NCI-H1436 (cell line): Measurements from ENCODE around the gene DCC.

Experiments
- DNase-seq: peaks from one replicate; lab custom pipeline; 2025; lab: John Stamatoyannopoulos, UW

Gene DCC

DNA sequence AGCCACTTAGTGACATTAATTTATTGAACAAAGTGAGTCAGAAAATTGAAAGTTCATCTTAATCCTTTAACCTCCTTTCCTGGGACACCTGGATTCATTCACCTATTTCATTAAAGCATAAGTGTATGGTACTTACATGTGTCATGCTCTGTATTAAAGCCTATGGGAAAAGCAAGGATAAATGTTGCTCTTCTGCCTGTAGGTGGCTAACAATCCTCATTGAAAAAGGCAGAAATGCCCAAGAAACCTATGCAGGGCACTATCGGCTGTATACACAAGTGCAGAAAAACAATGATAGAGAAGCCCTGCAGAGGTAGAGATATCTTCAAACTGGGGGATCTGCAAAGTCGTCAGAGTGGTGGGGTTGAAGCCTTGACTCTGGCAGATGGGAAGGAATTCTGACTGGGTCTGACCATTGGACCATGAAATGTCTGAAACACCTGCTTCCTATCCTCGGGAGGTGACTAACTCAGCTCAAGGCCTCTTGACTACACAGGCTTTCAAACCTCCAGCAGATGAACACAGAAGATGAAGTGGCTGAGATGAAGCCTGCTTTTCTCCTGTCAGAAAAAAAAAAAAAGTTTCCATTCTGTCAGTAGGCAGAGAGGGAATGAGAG is 83.1 kb downstream of the DCC start:
- DNase-seq, result no peak

DNA sequence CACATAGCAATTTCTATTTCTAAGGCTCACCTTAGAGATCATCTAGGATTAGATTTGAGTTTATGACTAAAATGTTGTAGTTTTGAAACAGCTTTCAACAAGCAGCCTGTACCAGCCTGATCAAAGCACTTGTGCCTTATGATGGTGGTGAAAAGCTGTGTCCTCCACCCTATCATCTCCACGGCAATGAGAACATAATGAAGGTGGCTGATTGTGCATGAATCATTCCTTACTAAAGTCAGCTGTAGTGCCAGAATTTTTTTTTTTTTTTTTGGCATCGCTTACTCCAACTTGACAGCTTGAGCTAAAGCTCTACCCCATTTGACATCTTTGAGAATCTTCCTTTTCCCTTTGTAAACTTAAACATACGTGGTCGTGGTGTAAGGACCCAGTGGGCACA is 86.0 kb downstream of the DCC start:
- DNase-seq, result no peak

DNA sequence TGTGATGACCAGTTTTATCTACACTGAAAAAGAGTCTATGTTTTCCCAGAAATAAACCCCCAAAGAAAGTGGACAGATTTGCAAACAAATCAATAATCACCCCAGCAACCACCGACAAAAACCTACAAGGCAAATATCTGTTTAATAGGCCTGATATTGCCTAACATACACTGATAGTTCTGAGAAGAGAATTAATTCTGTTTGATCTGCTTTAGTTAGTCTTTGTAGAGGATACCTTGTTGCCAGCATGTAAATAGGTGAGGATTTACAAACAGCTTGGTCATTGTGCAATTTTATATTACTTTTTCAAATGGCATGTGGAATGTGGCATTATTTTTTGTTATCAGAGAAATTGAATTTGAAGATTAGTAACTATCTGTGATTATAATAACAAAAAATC is 86.5 kb downstream of the DCC start:
- no peak for DNase-seq

DNA sequence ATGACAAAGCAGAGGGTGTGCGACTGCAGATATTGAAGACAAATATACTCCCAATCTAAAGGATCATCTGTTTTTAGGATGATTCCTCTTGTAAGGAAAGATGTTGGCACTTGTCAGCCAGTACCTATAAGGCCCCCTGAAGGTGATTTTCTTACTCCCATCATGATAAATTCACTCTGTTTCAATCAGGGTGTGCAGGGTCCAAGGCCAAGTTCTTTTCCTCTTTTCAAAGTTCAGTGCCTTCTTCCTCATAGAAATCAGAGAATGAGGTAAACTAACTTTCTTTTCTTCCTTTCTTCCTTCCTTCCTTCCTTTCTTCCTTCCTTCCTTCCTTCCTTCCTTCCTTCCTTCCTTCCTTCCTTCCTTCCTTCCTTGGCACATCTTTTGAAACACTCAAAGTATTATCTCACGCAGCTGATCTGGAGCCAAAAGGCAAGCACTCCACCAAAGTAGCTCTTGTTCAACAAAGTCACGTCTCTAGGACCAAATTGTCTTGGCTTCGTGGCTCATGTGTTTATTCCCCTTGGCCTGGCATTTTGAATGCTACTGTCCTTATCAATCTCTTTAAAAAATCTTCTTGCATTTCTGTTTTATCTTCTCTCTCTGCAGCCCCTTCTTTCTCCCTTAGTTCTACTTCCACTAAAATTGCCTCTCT is 87.7 kb downstream of the DCC start:
- DNase-seq, result no peak

DNA sequence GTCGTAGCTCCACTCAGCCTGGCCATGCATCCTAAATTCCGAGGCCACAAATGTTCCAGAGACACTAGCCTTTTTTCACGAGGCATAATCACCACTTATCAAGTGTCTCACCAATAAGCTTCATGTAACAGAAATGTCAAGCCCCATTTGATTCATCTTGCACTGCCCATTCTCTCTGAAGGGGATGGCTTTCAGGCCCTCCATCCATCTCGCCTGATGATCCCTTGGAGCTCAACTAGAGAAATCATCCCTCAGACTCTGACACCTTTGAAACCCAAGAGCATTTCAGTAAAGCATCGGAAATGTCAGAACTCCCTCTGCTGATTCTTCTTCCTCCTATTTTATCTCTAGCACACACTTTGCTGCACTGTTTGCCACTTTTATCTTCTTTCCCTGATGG is 91.7 kb downstream of the DCC start:
- no peak for DNase-seq

DNA sequence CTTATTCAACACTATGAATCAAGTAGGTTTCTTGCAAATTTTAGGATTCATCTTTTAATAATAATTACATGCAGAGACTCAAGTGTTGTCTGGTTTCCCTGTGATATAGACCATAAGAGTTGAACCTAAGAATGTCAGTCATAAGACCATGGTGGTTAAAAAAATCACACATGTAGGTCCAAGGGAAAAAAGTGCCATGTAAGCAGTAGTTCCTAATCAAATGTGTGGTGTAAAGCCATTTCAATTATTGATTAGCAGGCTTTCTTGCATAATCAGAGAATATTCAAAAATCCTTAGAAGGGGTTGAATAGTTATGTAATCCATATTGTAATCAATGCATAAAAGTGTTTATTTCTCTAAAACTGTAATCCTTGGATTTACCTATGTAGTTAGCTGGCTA is 93.8 kb downstream of the DCC start:
- DNase-seq, result no peak

DNA sequence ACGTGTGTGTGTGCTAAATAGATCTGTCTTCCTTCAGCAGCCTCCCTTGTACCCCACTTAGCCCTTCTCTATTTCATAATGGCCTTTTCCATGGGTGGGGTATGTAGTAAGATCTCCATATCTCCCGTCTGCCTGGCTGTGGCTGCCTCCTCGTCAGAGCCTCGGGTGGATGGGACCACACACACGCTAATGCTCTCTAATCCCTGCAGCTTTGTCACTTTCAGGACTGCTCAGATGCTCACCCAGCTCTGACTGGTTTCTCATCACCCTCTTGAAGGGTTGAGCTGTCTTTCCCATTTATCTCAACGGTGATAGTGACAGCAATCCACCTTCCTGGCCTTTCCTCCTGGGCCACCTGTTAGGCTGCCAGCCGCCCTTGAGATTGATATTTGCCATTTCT is 95.3 kb downstream of the DCC start:
- DNase-seq, result no peak

DNA sequence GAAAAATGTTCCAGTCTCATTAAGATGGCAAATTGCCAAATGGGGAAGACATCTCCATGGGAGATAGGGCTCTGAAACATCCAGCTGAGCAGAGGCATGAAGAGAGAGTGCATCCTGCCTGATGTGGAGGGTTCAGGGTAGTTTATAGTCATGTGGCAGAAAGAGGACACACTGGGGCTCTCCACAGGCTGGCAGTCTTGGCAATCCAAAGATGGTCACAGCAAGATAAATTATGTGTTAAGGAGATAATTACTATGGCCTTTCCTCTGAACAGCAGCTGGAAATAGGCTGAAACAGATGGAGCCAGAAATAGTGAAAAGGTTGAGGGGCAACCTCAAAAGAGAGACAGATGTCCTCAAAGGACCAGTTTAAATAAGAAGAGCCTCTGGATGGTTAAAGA is 97.2 kb downstream of the DCC start:
- no peak for DNase-seq

DNA sequence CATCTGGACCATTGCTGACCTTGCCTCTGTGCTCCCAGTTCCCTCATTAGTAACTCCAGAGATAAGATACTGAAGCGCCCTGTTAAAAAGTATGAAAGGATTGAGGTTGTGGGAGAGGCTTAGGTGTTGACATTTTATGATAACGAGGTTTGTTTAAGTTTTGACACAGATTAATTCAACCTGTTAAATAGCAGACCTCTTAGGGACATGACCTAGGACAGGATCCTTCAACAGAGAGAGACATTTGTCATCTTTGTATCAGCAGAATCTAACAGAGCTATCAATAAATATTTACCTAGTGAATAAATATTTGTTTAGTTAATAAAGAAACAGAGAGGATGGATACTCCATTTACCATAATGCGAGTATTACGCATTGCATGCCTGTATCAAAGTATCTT is 99.5 kb downstream of the DCC start:
- DNase-seq, result no peak

DNA sequence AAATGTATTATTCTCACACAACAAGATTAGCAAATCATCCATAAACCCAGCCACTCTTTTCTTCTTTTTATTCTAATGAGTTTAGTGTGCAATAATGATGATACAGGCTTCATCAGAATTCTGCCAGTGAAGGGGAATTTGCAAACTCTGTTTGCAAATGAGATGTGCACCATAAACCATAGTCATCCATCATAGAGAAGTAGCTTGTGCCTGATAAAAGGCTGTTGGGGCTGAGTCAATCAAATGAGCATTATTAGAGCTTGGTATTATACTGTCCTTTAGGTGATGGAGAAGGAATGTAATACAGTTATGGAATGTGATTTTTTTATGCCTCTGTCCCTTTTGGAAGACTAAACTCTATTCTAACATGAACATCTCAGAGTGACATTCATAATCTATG is 101.8 kb downstream of the DCC start:
- DNase-seq, result no peak

DNA sequence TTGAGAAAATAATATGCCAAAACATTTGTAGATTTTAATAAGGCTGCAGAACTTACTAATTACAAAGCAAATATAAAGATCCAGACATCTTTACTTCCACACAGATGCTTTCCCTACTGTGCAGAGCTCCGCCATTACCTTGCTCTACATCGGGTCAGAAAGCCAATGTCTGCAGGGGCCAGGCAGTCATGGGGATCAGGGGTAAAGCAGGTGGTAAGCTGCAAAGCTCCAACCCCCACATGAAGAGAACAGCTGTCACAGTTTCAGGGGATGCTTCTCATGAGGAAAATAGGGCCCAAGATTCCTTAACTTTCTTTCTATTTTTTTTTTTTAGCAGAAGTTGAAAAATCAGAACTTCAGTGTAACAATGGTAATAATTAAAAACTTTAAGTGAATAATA is 102.7 kb downstream of the DCC start:
- no peak for DNase-seq

DNA sequence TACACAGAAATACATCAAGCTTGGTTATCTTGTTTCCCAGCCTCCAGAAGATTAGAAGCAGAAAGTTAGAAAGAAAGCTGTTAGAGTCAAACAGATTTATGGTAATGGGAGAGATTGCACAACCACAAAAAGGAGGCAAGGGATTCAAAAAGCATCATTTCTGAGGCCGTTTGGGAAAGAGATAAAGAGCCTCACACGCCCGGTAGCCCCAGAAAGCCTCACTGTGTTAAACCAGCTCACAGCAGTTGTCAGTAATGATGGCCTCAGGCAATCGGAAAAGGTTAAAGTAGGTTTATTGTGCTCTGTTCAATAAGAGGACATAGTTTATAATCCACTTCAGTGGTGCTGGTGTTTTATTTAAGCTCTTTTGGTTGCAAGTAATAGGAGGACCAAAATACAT is 111.3 kb downstream of the DCC start:
- DNase-seq, result peak; percentile 1

DNA sequence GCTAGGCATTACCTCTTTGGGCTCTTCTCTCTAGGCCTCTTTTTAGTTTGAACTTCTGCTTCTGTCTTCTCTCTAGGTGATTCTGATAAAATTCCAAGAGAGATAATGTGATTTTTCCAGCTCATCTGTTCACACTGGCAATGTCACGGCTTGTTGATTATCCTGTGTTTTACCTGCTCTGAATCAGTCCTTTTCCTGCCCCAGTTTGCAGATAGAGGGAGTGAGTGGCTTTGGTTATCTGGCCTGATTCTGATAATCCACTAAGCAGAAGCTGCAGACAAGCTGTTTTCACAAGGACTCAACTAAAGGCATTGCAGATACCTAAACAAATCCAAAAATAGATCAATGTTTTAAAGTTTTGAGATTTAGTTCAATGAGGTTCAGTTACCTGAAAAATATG is 111.9 kb downstream of the DCC start:
- no peak for DNase-seq

DNA sequence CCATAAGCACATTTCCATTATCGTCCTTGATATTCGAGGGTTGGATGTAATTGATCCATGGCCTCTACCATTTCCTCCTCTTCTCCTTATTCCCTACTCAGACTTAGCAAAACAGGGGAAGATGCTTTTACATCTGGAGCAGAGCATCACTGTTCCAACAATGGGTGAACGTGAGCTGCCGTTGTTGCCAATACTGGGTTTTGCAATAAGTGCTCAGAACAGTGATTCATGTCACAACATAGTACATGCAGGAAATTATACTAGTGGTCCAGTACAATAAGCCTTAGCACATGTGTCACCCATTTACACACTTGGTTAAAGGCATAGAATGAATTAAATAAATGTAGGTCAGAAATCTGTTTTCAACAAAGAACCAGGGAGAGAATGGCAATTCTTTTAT is 112.4 kb downstream of the DCC start:
- no peak for DNase-seq

DNA sequence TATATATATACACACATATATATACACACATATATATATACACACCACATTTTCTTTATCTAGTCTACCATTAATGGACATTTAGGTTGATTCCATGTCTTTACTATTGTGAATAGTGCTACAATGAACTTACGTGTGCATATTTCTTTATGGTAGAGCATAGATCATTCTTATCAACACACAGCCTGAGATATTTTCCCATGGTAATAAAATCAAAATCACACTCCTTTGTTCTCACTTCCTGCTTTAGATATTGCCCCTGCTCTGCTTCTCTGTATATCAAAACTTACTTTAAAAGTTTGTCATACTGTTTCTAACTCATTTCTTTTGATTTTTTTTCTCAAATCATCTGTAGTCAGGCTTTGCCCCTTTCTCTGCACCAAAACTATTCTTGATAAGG is 119.9 kb downstream of the DCC start:
- DNase-seq, result no peak

DNA sequence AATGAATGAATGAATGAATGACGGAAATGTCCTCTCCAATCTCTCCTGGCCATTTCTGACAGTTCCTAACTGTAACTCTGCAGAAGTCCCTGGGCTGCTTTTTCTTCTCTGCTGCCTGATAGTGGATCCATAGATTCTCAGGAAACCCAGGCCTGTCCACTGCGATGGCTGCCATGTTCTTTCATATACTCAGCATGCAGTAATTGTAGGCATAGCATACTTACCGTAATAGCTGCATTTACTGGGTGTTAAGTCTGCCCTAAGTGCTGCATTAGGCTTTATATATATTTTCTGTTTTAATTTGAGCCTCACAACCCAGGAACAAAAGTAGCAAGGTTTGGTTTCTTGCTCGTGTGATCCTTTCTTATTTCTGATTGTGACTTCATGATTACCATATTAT is 122.9 kb downstream of the DCC start:
- no peak for DNase-seq

DNA sequence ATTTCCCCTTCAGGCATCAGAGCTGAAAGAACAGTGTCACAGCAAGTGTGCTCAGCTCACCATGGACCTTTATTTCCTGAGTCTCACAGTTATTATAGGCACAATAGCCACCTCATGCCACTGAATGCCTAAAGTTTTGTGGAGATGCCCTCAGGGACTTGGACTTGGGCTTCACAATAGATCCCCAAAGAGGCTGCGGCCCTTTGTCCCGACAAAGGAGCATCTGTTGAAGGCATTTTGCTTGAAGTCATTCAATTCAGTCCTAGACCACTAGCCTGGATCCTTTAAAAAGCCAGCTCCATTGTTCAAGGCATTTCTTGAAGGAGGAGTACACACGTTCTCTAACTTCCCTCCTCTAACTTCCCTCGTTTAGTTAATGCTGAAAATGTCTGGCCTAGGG is 125.4 kb downstream of the DCC start:
- DNase-seq, result no peak

DNA sequence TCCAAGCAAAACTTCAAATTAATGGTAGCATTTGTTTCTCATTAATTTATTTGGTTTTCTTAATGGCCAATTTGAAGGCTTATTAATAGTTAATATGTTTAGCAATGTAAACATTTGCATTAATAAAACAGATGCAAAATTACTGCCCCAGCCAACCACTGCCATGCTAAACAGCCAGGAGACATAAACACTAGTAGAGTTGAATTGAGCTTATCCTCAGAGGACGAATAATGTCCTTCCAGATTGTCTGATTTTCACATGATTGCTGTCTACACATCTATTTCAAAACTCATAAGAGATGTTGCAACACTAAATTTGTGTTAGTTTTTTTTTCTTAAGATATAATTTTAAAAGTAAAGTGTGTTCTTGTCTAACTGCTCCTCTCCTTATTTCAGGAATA is 128.5 kb downstream of the DCC start:
- no peak for DNase-seq

DNA sequence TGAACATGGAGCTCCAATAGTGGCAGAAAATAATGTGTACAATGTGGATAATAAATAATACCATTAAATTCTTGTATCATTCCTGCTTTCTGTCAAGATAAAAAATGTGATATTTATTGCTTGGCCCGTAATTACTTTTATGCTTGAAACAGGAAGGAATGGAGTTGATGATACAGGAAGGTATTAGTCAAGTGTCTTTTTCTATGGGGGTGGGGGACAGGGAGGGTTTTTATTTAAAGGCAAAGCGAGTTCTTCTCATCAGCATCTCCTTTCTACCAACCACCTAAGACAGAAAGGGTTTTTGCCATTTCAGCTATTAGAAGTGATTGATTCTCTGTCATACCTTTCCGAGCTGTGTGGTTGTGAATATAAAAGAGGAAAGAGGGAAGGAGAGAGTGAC is 135.3 kb downstream of the DCC start:
- DNase-seq, result no peak

DNA sequence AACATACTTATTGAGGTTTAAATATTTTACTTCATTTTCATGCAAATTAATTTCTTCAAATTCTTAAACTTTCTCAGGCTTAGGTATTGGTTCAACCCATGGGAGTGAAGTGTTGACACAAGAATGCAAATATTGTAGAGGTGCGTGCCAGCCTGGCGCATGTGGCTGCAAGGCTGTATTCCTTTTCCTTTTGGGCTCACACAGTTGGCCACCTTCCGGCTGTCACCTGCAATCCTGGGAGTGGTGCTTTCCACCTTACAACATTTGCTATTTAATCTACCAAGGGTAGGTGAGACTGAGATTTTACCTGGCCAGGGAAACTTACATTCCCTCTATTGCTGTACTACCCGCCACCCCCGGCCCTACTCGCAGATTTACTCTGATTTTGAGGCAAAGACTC is 141.1 kb downstream of the DCC start:
- DNase-seq, result no peak

DNA sequence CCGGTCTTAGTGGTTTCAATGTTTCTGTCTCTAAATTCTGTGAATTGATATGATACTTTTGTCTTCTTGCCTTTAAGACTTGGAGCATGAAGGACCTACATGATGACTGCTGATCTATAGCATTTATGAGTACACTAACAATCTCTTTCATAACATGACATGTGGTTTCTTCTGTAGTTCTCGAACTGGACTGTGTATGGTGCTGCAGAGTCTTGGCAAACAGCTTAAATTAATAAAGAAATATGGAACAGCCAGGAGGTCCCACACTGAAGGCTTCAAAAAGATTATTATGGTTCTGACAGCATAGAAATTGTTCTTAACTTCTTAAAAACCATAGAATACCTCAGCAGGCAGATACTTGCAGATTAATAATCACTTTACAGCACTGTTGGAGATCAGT is 145.0 kb downstream of the DCC start:
- DNase-seq, result no peak

DNA sequence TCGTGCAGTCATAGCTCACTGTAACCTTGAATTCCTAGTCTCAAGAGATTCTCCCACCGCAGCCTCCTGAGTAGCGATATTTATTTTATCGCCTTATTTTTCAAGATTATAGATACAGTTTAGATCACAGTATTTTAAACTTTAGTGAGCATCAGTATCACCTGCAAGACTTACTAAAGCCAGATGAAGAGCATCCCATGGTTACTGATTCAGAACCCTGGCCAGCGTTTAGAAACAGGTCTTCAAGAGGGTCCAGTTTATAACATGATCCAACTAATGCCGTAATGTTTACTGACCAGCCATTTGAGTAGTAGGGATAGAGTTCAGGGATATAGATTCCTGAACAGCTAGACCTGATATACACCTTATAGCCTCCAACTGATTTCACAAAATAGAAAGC is 146.1 kb downstream of the DCC start:
- no peak for DNase-seq

DNA sequence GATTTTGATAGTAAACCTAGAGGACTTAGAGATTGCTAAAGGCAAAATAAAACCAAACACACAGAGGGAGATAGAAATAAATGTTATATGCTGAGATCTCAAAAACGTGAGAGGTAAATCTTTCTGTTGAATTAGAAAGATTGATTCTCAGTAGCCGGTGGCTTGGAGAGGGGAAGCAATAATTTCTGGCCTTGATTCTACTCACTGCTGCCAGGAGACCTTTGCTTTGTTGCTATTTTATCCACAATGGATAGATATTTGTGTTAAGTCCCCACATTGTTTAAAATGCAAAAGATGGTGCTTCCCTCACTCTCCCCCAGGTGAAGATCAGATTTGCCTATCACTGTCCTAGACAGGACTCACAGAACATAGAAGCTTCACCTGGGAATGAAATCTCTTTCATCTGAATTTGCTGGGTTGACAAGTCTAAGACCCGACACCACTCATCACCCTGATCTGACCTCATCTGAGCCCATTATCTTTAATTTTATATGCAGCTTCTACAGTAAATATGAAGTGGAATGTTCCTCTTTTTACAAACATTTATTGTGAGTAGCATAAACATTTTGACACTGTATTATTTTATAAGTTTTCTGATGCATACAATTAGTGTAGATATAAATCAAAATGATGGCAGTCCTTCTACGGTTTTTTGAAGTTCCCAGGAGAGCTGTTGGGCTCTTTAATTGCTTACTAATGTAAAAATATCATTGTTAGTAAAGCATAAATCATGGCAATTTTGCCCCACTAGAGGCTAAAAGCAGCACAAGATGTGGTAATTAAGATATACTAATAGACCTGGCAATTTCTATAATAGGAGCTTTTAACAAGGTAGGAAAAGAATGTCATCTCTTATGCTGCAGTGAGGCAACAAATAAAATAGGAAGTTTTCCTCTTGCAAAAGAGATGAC is 149.7 kb downstream of the DCC start:
- DNase-seq, result peak; percentile 75
